ENCODE measurements around the gene ATXN7L1.
A peak's percentile ranks its signal among the peaks of the same experiment; 100 is the strongest.

The ATXN7L1 gene

DNA sequence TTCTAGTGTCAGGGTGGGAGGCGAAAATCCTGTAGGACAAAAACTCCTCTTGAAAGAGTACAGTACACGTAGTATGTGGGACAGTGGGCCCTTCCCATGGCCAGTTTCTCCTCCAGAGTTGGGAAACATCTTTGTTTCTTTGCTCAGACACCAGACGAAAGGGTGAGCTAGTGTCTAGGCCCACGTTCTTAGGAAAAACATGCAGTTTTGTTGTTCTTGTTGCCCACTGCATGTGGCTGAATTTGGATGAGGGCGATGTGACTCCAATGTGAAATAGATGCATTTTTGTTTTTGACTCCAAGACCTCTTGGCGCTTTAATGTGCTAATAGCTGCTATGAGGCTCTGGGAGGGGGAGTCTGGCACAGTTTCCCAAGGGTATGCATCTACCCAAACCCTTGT, 100.8 kb downstream of the ATXN7L1 start:
- no peak for DNase-seq

- DNase-seq = no peak
Observed at GRCh38 chr7:105773030-105773460, 103.4 kb downstream of the ATXN7L1 start.

DNA sequence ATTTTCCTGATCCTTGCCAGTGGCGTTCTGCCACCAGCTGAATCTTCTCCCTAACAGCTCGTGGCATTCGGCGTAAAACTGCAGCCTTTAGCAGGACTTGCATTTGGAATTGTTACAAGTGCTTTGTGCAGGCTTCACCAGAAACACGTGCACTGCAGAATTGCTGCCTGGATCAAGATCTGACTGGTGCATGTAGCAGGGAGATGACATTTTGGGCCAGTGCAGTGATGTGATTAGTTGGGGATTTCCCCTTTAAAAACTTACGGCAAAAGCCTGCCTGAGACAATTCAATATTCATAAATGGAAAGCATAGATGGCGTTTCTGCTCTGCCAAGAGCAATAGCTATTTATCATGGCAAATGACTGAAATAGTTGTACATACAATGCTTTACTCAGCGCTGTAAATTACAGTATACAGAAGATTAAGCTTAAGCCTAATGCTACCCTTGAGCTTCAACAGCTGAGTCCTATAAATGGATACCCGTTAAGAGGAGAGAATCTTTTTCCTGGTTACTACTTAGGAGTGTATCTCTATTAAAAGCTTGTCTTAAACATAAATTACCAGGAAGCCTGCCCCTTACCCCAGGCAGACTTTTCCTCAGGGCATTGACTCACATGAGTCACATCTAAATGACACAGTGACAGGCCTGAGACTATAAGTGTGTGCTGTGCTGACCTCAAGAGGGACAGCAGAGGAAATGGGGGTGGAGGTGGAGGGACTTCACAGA, 106.3 kb downstream of the ATXN7L1 start:
- no peak for DNase-seq

GRCh38 chr7:105768898-105769507, 107.4 kb downstream of the ATXN7L1 start:
- no peak for DNase-seq

GRCh38 chr7:105768117-105768516, 108.3 kb downstream of the ATXN7L1 start:
- no peak for DNase-seq

DNA sequence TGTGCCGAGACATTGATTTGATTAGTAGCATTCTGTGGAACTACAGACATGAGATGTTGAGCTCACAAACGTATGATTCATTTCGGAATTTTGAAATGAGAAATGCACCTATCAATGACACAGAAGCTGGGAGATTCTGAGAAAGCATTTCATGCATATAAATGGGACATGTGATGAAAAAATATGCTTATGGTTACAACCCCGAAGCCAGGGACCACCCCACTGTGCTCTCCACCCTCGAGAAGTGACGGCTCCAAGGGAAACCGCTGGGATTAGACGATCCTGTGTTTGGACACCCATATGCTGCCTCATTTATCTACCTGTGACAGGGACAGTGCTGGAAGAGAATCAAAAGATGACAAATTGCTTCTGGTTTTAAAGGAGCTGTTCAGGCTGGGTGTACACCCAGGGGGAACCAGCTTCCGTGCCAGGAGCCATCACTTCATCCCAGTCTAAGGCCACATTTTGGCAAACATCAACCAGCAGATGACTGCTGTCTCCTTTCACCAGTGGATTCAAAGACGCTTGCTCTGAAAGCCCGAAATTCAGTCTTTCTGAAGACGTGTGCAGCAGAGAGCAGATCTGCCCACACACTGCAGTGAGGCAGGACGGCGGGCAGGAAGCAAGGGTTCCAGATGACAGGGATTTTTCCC, 109.9 kb downstream of the ATXN7L1 start:
- DNase-seq = no peak

DNA sequence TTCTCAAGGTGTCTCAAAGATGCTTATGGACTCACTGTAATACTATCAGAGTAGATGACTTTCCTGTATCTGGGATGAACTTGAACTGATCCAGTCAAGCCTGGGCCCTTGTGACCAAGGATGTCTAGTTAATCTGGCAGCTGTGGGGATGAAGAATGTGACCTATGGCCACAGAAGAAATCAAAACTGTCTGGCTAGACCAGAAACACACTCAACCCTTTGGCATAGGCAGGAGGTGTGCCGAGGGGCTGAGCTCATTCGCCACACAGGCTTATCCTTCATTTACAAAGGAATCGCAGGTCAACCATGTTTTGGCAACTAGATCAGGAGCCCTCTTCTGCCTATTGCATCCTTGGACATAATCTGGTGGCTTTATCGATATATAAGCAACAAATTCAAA, 110.6 kb downstream of the ATXN7L1 start:
- no peak for DNase-seq

DNA sequence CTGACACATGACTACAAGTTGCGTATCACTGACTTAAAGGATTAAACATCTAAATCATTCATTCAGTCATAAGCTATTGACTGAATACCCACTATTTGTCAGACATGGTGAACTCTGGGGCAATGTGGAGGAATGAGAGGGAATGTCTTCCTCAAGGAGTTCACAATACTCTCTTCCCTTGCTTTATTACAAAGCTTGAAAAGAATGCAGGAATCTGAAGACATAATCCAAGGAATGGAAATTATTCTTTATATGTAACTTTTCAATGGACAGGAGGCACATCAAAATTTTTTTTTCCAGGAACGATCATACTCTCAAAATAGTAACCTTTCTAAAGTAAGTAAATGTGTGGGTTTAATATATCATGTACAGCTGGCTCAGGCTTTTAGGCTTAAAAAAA, 111.9 kb downstream of the ATXN7L1 start:
- no peak for DNase-seq

DNA sequence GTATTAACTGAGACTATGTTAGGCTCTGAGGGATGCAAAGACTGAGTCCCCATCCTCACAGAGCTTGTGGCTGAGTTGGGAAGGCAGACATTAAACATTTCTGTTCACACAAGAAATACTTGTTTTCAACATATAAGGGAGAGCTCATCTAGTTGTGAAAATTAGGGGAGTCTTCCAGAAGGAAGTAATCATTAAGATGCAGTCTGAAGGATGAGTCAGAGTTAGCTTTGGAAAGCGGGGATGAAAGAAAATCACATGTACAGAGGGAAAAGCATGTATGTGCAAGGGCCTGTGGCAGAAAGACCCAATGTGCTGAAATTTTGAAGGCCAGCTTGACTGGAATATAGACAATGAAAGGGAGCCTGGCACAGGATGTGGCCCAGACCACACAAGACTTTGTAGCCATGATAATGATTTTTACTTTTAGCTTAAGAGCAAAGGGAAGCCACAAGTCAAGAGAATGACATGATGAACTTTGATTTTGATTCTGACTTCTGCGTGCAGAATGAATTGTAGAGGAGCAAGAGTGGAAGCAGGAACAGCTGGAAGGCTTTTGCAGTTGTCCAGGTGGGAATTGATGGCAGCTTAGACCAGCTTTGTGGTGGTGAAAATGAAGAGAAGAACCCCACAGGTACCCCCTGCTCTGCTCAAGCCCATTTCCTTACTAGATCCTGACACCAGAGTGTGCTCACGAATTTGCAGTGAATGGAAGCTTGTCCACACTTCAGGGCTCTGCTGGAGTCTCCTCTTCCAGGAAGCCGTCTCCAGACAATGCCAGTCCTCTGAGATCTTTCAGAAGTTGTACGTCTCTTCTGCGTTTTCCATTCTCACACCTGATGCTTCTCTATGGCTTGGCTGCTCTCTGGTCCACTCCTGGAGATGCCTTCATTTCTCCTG, 115.6 kb downstream of the ATXN7L1 start:
- DNase-seq = no peak

- DNase-seq = peak; percentile 13
Observed at GRCh38 chr7:105759670-105760550, 116.5 kb downstream of the ATXN7L1 start.

- no peak for DNase-seq
Observed at GRCh38 chr7:105756367-105756766, 120.0 kb downstream of the ATXN7L1 start.

DNA sequence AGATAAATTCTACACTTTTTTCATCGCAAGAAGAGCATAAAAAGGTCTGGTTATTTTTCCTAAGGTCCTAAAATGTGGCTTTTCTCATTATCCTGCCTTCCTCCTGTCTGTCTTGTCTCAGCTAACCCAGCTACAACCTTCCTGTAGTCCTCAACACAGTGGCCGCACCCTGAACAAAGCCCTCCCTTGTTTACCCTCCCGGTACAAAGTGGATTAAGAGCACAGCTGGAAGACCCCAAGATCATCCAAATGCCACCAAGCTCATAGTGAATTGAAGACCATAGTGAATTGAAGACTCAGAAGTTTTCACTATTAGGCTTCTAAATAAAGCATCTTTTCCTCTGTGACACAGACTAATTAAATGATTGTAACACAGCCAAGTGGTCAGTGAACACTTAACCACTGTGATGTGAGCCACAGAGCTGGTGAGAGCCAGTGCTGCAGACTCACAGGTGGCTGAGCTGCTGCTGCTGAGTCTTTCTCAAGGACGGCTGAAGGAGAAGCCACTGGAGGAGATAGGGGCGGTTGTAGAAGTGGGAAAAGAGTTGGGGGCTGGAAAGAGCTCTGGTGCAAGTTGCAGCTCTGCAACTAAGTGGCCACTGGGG, 123.6 kb downstream of the ATXN7L1 start:
- DNase-seq = no peak

- no peak for DNase-seq
Observed at GRCh38 chr7:105751054-105751453, 125.3 kb downstream of the ATXN7L1 start.

DNA sequence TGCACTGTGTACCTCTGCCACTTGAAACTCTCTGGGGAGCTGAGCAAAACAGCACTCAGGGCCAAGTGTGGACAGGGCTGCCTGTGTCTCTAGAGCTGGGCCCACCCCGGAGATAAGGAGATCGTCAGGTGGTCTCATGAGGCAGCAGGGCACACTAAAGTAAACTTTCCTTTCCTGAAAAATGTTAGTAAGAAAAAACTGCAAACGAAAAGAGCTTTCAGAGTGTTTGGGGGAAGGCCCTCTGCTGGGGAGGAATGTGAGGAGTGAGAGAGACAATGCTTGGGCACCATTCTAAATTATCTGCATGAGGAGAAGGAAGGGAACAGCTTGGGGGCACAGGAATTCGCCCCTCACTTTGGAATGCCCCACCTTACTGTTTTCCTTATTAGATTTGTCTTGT, 127.7 kb downstream of the ATXN7L1 start:
- no peak for DNase-seq

GRCh38 chr7:105745681-105746330, 130.6 kb downstream of the ATXN7L1 start:
- DNase-seq = no peak

- DNase-seq = no peak
Observed at GRCh38 chr7:105744258-105744657, 132.1 kb downstream of the ATXN7L1 start.

DNA sequence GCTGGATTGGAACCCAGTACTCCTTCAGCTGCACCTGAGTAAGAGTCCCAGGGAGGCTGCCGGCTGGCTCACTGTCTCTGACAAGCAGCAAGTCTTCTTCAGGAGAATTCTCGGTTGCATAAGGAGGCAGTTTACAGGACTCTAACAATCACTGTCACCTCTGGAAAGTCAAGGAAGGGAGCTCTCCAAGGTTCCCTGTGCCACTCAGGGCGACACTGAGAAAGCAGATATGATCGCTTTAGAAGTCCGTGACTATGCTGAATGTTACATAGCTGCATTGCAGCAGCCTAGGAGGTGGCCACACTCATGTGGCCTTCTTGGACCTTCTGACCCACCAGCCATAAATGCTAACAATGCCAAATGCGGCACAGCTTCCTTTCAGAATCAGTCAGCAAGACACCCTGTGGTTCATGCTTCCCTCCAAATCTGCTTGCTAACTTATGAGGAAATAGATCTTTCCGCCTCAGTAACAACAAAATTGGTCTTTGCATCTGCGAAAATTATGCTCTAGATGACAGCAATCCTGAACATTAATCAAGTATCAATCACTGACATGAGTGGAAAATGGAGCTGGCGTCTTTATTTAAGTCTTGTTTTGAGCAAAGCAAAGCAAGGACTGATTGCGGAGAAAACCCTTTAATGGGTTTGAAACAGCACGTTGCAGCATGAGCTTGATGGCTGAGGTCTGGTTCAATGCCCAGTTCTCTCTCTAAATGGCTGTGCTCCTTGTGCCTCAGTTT, 132.9 kb downstream of the ATXN7L1 start:
- DNase-seq = no peak

GRCh38 chr7:105742787-105743186, 133.6 kb downstream of the ATXN7L1 start:
- DNase-seq = no peak

GRCh38 chr7:105741982-105742381, 134.4 kb downstream of the ATXN7L1 start:
- DNase-seq = no peak

DNA sequence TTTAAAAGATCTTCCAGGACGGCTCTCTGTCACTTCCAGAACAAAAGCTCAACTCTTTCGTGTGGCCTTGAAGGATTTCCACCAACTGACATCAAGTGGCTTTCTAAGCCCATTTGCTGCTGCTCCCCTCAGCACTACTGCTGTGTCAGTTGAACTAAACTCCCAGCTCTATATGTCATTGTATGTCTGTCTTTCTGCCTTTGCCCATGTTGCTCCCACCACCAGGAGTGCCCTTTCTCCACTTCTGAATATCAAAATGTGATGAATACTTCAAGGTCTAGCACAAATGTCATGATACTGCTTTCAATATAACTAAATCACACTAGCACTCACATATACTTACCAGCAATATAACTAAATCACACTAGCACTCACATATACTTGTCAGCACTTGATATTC, 138.3 kb downstream of the ATXN7L1 start:
- DNase-seq = no peak

All from activated CD4-positive, alpha-beta T cell treated with anti-CD3 and anti-CD28 coated beads, Interleukin-2, amount 50 U/mL, for 1 hour (primary cell).